G401.6 (cell line): ENCODE measurements around the gene NRG4.
A peak's percentile ranks its signal among the peaks of the same experiment; 100 is the strongest.
"Not testable (repeated sequence)": the region's sequence is repeated elsewhere in the genome, so short reads cannot be mapped to it uniquely, and the experiment has no call there.

ENCODE experiments used
- FAIRE-seq: peaks from 2 replicates; lab custom pipeline; 2012; peaks lifted over from hg19 to GRCh38; lab: Jason Lieb, UNC

The NRG4 gene, protein sequence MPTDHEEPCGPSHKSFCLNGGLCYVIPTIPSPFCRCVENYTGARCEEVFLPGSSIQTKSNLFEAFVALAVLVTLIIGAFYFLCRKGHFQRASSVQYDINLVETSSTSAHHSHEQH

GRCh38 chr15:76011627-76012551 lies at the start of gene NRG4:
TSS of gene NRG4 (minus strand) at chr15:76012424. CDS start at chr15:76011230, 1,194 bp downstream.
- peak; percentile 80 for FAIRE-seq

DNA sequence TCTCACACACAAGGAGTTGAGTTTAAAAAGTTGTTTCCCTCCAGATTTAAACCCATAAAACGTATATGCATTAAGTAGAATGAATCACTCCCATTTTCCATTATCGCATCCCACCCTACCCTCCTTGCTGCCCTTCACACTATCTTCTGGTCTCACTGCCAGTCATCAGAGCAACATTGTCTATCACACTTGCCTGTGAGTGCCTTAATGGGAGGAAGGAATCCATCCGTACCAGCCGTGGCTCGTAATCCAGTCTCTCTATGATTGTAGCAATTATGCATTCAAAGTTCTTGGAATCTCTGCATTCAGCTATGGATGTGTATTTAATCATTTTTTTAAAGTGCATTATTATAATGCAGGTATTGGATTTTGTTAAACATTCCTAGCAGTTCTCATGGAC lies 49.5 kb upstream of the NRG4 start:
- no peak for FAIRE-seq

GRCh38 chr15:76060118-76060989 lies 48.1 kb upstream of the NRG4 start:
- no peak for FAIRE-seq

- no peak for FAIRE-seq
Observed at GRCh38 chr15:76059320-76060117, 47.3 kb upstream of the NRG4 start, which contains the start of gene TMEM266. TSS of gene TMEM266 (plus strand) at chr15:76059985. CDS start at chr15:76134264, 74,279 bp downstream.

DNA sequence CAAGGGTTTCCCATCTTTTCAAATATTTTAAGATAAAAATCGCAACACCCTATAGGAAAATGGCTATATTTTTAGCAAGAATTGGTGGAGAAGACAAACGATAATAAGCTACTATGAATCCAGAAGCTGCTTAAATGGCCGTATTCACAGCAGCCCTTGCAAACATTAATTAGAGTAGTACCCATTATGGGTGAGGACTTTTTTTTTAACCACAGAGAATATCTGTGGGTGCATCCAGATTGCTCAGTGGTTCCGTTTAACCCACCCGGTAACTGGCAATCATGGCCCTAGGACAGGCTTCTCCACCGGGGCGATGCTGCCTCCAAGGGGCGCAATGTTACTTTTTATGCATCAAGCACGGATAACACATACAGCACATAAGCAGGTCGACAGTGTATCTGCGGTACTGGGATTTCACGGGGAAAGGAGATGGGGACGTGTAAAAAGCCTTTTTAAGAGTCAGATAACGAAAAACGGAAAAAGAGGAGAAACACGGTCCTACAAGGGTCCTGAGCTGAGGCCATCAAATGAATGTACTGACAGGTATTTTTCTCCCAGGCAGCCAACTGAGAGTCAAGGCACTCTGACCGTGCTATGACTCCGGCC lies 46.6 kb upstream of the NRG4 start:
- no peak for FAIRE-seq

GRCh38 chr15:76057332-76058000 lies 45.2 kb upstream of the NRG4 start:
- FAIRE-seq, result peak; percentile 92

GRCh38 chr15:76056931-76057330 lies 44.7 kb upstream of the NRG4 start:
- FAIRE-seq, result no peak

- not testable (repeated sequence) for FAIRE-seq
Observed at GRCh38 chr15:76054201-76054600, 42.0 kb upstream of the NRG4 start.

- no peak for FAIRE-seq
Observed at GRCh38 chr15:76038512-76038911, 26.3 kb upstream of the NRG4 start.

DNA sequence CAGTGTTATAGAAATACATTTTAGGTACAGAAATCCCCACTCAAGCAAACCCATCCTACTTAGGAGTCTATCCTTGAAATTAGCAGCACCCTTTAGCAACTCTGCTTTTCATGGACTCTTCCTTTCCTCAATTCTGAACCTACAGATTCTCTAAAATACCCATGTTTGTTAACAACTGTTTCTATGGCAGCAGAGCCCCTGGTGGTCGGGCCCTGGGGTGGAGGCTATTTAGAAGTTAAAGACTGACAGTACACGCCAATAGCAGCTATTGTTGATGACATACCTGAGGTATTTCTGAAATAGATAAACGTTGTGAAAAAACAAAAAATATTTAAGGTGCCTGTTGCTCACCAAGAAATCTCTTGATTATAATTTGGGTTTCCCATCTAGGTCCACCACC lies 23.4 kb upstream of the NRG4 start:
- no peak for FAIRE-seq

- no peak for FAIRE-seq
Observed at GRCh38 chr15:76034111-76034510, 21.9 kb upstream of the NRG4 start.

GRCh38 chr15:76033438-76033837 lies 21.2 kb upstream of the NRG4 start:
- FAIRE-seq, result no peak

- FAIRE-seq, result no peak
Observed at GRCh38 chr15:76032046-76032445, 19.8 kb upstream of the NRG4 start.

DNA sequence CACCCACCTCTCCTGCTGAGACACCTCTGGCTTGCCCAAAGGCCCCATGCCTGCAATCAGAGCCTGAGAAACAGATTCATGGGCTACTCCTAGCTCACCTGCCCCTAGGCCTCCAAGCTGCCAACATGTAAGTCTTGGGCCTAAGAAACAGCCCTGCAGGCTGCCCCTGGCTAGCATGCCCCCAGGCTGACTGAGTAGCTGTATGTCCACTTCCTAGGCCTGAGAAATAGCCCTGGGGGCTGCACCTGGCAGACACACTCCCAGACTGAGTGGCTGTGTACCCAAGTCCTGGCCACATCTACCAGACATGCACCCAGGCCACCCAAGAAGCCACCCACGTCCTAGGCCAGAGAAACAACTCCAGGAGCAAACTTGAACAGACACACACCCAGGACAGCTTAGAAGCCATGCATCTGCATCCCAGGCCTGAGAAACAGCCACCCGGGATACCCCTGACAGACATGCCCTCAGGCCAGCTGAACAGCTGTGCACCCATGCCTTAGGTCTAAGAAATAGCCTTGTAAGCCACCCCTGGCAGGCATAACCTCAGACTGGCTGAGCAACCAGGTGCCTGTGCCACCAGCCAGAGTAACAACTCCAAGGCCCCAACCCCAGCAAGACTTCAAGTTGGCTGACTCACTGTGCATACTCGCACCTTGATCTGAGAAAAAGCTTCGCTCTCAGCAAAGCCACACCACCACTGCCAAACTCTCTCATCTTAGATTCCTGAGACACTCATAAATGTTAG lies 12.0 kb upstream of the NRG4 start:
- no peak for FAIRE-seq

GRCh38 chr15:76013470-76013869 lies 1.2 kb upstream of the NRG4 start:
- not testable (repeated sequence) for FAIRE-seq

- FAIRE-seq, result no peak
Observed at GRCh38 chr15:76010613-76011012, 1.6 kb downstream of the NRG4 start.

DNA sequence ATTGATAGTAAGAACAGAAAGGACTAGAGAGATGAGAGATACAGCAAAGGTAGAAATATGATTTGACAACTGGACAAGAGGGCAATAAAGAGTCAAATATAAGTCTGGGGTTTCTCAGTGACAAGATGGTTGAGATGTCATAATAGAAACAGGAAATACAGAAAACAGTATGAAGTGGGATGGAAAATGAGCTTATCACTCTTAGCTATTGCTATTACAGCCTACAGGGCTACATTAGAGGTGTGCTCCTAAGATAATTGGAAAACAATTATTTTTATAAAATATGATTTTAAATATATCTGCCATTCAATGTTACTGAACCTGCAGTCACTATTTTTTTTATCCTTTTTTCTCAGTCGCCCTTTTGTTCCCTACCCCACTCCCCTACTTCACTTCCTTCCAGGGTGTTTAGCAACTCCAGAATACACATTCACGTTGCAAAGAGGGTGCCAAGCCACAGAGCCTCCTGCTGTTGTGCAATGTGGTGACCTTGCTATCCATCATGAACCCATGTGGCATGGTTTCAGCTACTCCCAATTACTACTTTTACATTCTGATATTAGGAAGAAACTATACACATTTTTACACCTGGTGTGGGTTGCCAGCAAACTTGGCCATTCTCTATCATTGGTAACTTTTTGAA lies 6.0 kb downstream of the NRG4 start:
- FAIRE-seq, result no peak

GRCh38 chr15:76003364-76003763 lies 8.9 kb downstream of the NRG4 start:
- FAIRE-seq, result no peak

- FAIRE-seq, result no peak
Observed at GRCh38 chr15:75995611-75996010, 16.6 kb downstream of the NRG4 start.

DNA sequence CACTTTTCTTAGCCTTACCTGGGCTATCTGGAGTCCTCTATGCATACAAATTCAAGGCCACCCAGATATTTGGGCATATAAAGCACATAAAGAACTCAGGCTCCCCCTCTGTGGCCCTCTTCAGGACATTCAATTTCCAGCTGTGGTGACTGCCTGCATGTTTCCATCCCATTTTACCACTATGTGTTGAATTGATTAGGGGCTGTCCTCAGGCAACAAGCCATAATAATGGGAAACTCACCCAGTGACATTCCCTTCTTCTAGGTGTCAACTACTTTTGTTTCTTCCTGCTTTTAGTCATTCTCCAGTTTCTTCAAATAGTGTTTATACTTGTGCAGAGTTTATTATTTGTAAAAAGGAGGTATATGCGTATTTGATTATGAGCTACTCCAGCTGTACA lies 18.0 kb downstream of the NRG4 start:
- no peak for FAIRE-seq
